Right lobe of liver (tissue), 6 donors: Measurements from ENCODE around the gene CALML4. TPM values are rescaled to one million over a fixed set of nuclear protein-coding genes. Genes with fewer than 3 reads are reported as not detected.
"Not testable (repeated sequence)": the region's sequence is repeated elsewhere in the genome, so short reads cannot be mapped to it uniquely, and the experiment has no call there.

Experiments used
- ATAC-seq, 4 donors: fragments of 200-7000 bp; cut with Tn5 transposase; one replicate each; pipeline ENCODE4 v1.9.1; 2020; ENCODE audit warnings: mild to moderate bottlenecking in 4 of 4, moderate library complexity in 4 of 4
- DNase-seq, 3 donors: peaks; one replicate each; pipeline ENCODE4 v3.0.0-alpha.2; 2020
- H3K27ac ChIP-seq, 3 donors: fragments of 200-600 bp; one replicate each; pipeline ENCODE4 v1.8.0; 2022
- H3K27me3 ChIP-seq, 2 donors: fragments of 200-600 bp; one replicate each; pipeline ENCODE4 v1.8.0; 2022
- H3K36me3 ChIP-seq, 4 donors: fragments of 200-600 bp; sonication (generic) in 1 of 4; one replicate each; pipeline versions ENCODE4 v1.5.1 to v1.8.0; 2017 to 2022; ENCODE audit warnings: control low read depth in 1 of 4
- H3K4me1 ChIP-seq, 4 donors: fragments of 200-600 bp; sonication (generic) in 1 of 4; one replicate each; pipeline versions ENCODE4 v1.5.1 to v1.8.0; 2017 to 2022; ENCODE audit warnings: control low read depth in 1 of 4
- H3K4me3 ChIP-seq, 3 donors: fragments of 200-600 bp; one replicate each; pipeline ENCODE4 v1.8.0; 2022
- H3K9me3 ChIP-seq, 4 donors: fragments of 200-600 bp; sonication (generic) in 1 of 4; one replicate each; pipeline versions ENCODE4 v1.5.1 to v1.8.0; 2017 to 2022; ENCODE audit warnings: control low read depth in 1 of 4
- CTCF ChIP-seq, 4 donors: fragments of 200-600 bp in 3 of 4; fragments of 450-650 bp in 1 of 4; IDR thresholded peaks; one replicate each; pipeline versions ENCODE4 v1.5.1 to v1.8.0; 2016 to 2022; ENCODE audit warnings: antibody characterized with exemption in 4 of 4, mild to moderate bottlenecking in 2 of 4
- POLR2A ChIP-seq: fragments of 450-650 bp; IDR thresholded peaks from one replicate; pipeline ENCODE4 v1.6.1; 2017; ENCODE audit warnings: antibody characterized with exemption, mild to moderate bottlenecking
- WGBS: methylation state at CpG from one replicate; pipeline ENCODE4 v1.1.6; 2018; ENCODE audit warnings: low coverage, low lambda C conversion rate; ENCODE audit not compliant: insufficient coverage; ENCODE audit errors: missing lambda C conversion rate; 5-methylcytosine and 5-hydroxymethylcytosine counted together
- intact Hi-C, 2 donors: fragments of 100-400 bp; cut with DNase I; formaldehyde crosslinking; loops; one replicate each; pipeline versions ENCODE4 v1.11.2 to v1.14.1; 2022
- total RNA-seq, 6 experiments: library from RNA; depleted of rRNA in 2 of 6; stranded (reverse); fragments of >200 nt in 2 of 6; fragmentation: NEBNext Ultra II Directional in 3 of 6; extraction: Animal tissue kit (Norgen Biotek cat#: 25700) in 3 of 6; gene quantifications; one replicate each; pipeline versions ENCODE4 v1.1.0 to v1.2.4, GENCODE V29; 2016 to 2023
- donor health status: DM: no; HTN: yes; CAD: no.
- donor health status: DM: no; HTN: no; CAD: no.
- donor health status: DM: no; HTN: no; CAD: no.
- donor health status: DM: no; HTN: yes; CAD: no.
- donor health status: DM: no; HTN: yes; CAD: no.

Gene CALML4
- total RNA-seq, 6 experiments from 2014 or later = 3.3 to 9.8 (median 6.1) TPM

- Histone ChIP-seq H3K27me3 (no peaks in the 10 kb centered on the region), H3K4me3 (no peak overlapping the region), H3K36me3 (no peaks in the 10 kb centered on the region), H3K9me3 (no peaks in the 10 kb centered on the region), H3K4me1 (no peaks in the 10 kb centered on the region), H3K27ac (no peak overlapping the region)
- no peak for ATAC-seq
- no peak for DNase-seq
- TF ChIP-seq POLR2A = no peak
- no peak for TF ChIP-seq CTCF (IDR thresholded peaks at IDR 0.05)
- intact Hi-C loops = loop anchor here in 1 of 2 donors (10.0 kb wide), 1 partner anchor 143 kb away; no protein-coding TSS in a partner anchor
- WGBS = 69% methylated on average over 3 of the region's 5 CpGs
Observed at GRCh38 chr15:68241088-68241935, 36.2 kb upstream of the CALML4 start.

- Histone ChIP-seq H3K4me3 (no peak overlapping the region), H3K4me1 (no peaks in the 10 kb centered on the region), H3K27ac (no peak overlapping the region), H3K9me3 (no peaks in the 10 kb centered on the region), H3K27me3 (no peaks in the 10 kb centered on the region), H3K36me3 (no peaks in the 10 kb centered on the region)
- no peak for DNase-seq
- TF ChIP-seq CTCF (IDR thresholded peaks at IDR 0.05) (no peak), POLR2A (no peak)
- ATAC-seq = no peak
- intact Hi-C loops = no loop called here
Observed at GRCh38 chr15:68239025-68239424, 33.9 kb upstream of the CALML4 start.

DNA sequence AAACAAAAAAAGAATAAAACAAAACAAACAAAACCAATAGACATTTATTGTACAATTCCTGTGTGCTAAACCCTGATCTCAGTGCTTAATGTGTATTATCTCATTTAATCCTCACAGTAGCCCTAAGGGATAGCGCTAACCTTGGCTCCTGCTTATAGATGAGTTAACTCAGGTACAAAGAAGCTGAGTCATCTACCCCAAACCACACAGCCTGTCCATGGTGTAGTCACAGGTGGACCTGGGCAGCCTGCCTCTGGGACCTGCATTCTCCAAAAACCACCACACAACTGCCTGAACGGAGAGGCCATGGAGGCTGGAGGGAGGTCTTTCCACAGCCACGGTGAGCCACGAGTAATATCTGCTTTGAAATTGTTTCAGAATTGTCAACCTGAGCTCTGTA, 29.9 kb upstream of the CALML4 start:
- H3K27ac ChIP-seq = no peak overlapping the region
- intact Hi-C loops = no loop called here
- DNase-seq = no peak
- H3K27me3 ChIP-seq = no peaks in the 10 kb centered on the region
- H3K9me3 ChIP-seq = no peaks in the 10 kb centered on the region
- WGBS = 79% methylated on average over 3 of the region's 4 CpGs
- no peak for ATAC-seq
- TF ChIP-seq CTCF (IDR thresholded peaks at IDR 0.05) (no peak), POLR2A (no peak)
- no peaks in the 10 kb centered on the region for H3K36me3 ChIP-seq
- H3K4me1 ChIP-seq = peaks cover 0 to 16% (median 4%) of the 10 kb centered on the region in 4 donors
- H3K4me3 ChIP-seq = no peak overlapping the region

DNA sequence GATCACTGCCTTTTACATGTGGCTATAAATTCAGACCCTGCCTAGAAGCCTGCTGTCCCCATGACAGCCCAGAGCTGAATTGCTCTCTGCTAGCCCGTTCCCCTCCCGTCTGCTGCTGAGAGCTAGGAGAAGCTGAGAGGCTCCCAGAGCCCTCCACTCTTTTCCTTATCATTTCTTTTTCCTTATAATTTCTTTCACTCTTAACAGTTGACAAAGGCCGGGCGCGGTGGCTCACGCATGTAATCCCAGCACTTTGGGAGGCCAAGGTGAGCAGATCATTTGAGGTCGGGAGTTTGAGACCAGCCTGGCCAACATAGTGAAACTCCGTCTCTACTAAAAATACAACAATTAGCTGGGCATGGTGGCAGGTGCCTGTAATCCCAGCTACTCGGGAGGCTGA, 29.4 kb upstream of the CALML4 start:
- intact Hi-C loops, H3K27ac ChIP-seq: not testable (repeated sequence)
- whole genome bisulfite sequencing = 94% methylated on average over 8 of the region's 9 CpGs

GRCh38 chr15:68234060-68234459, 28.9 kb upstream of the CALML4 start:
- 43% methylated on average over 3 of the region's 6 CpGs for WGBS

More for the DNA sequence above, 29.4 kb upstream of the CALML4 start:
- H3K36me3 ChIP-seq, H3K4me3 ChIP-seq, ATAC-seq, DNase-seq, H3K27me3 ChIP-seq, H3K9me3 ChIP-seq: not testable (repeated sequence)
- peaks cover 0 to 17% (median 4%) of the 10 kb centered on the region in 4 donors for H3K4me1 ChIP-seq

More at GRCh38 chr15:68234060-68234459, 28.9 kb upstream of the CALML4 start:
- no peaks in the 10 kb centered on the region for H3K36me3 ChIP-seq
- peaks cover 0 to 17% (median 4%) of the 10 kb centered on the region in 4 donors for H3K4me1 ChIP-seq
- H3K27ac ChIP-seq = no peak overlapping the region
- no peak for DNase-seq
- no peak overlapping the region for H3K4me3 ChIP-seq
- H3K27me3 ChIP-seq = no peaks in the 10 kb centered on the region
- H3K9me3 ChIP-seq = no peaks in the 10 kb centered on the region
- intact Hi-C loops = no loop called here
- TF ChIP-seq CTCF (IDR thresholded peaks at IDR 0.05) (no peak), POLR2A (no peak)
- no peak for ATAC-seq
